Measurements from ENCODE around the gene DCLRE1B. TPM values are rescaled to one million over a fixed set of nuclear protein-coding genes. Genes with fewer than 3 reads are reported as not detected.

The DCLRE1B gene
- total and polyA plus RNA-seq, 5 donors from 2014 or later, result 2.2 to 7.0 (median 5.7) TPM

- Mint-ChIP-seq H3K27me3 (peaks cover 13% of the 10 kb centered on the region), H3K9me3 (peaks cover 0 to 1% (median 0%) of the 10 kb centered on the region in 7 donors), H3K27ac (peak overlapping the region in 1 of 3 donors; percentile 52), H3K36me3 (peaks cover 14% of the 10 kb centered on the region), H3K4me3 (peak overlapping the region in 1 of 4 donors; percentile 47), H3K4me1 (peaks cover 0 to 7% (median 3%) of the 10 kb centered on the region in 4 donors)
- H3K9me3 ChIP-seq (ENCODE audit: control insufficient read depth in 2 of 2, low read length in 2 of 2), result no peaks in the 10 kb centered on the region
- H3K27ac ChIP-seq (ENCODE audit: insufficient read depth, low read length, poor library complexity, severe bottlenecking), result no peak overlapping the region
- H3K36me3 ChIP-seq (ENCODE audit: control insufficient read depth, insufficient read depth, low read length), result peaks cover 3% of the 10 kb centered on the region
- no peaks in the 10 kb centered on the region for H3K27me3 ChIP-seq (ENCODE audit: control insufficient read depth, insufficient read depth, low read length)
- H3K4me1 ChIP-seq (ENCODE audit: control insufficient read depth, insufficient read depth, low read length, poor library complexity, severe bottlenecking), result no peaks in the 10 kb centered on the region
- no peak overlapping the region for H3K4me3 ChIP-seq (ENCODE audit: low read depth, low read length)
- DNase-seq, result no peak
- ATAC-seq (ENCODE audit: low read depth in 2 of 2), result no peak
Measured at GRCh38 chr1:113917400-113918082, 12.4 kb downstream of the DCLRE1B start.

- peaks cover 14% of the 10 kb centered on the region for H3K36me3 Mint-ChIP-seq
- H3K4me3 Mint-ChIP-seq, result peak overlapping the region in 2 of 4 donors; percentile 47 to 63
- ATAC-seq (ENCODE audit: low read depth in 2 of 2) (no peak), DNase-seq (no peak)
- peaks cover 20% of the 10 kb centered on the region for H3K27me3 Mint-ChIP-seq
- peaks cover 0 to 7% (median 3%) of the 10 kb centered on the region in 4 donors for H3K4me1 Mint-ChIP-seq
- Histone ChIP-seq H3K4me1 (ENCODE audit: control insufficient read depth, insufficient read depth, low read length, poor library complexity, severe bottlenecking) (no peaks in the 10 kb centered on the region), H3K27me3 (ENCODE audit: control insufficient read depth, insufficient read depth, low read length) (no peaks in the 10 kb centered on the region), H3K36me3 (ENCODE audit: control insufficient read depth, insufficient read depth, low read length) (no peaks in the 10 kb centered on the region), H3K27ac (ENCODE audit: insufficient read depth, low read length, poor library complexity, severe bottlenecking) (no peak overlapping the region), H3K9me3 (ENCODE audit: control insufficient read depth in 2 of 2, low read length in 2 of 2) (no peaks in the 10 kb centered on the region), H3K4me3 (ENCODE audit: low read depth, low read length) (no peak overlapping the region)
- H3K9me3 Mint-ChIP-seq, result peaks cover 0 to 1% (median 0%) of the 10 kb centered on the region in 7 donors
- peak overlapping the region in 2 of 3 donors; percentile 52 to 76 for H3K27ac Mint-ChIP-seq
Measured at GRCh38 chr1:113918243-113918642, 13.1 kb downstream of the DCLRE1B start.

GRCh38 chr1:113922957-113923356, 17.8 kb downstream of the DCLRE1B start:
- Histone ChIP-seq H3K4me1 (ENCODE audit: control insufficient read depth, insufficient read depth, low read length, poor library complexity, severe bottlenecking) (no peaks in the 10 kb centered on the region), H3K36me3 (ENCODE audit: control insufficient read depth, insufficient read depth, low read length) (no peaks in the 10 kb centered on the region), H3K9me3 (ENCODE audit: control insufficient read depth in 2 of 2, low read length in 2 of 2) (no peaks in the 10 kb centered on the region), H3K27me3 (ENCODE audit: control insufficient read depth, insufficient read depth, low read length) (no peaks in the 10 kb centered on the region), H3K27ac (ENCODE audit: insufficient read depth, low read length, poor library complexity, severe bottlenecking) (no peak overlapping the region), H3K4me3 (ENCODE audit: low read depth, low read length) (no peak overlapping the region)
- H3K4me3 Mint-ChIP-seq, result no peak overlapping the region
- DNase-seq (no peak), ATAC-seq (ENCODE audit: low read depth in 2 of 2) (no peak)
- no peaks in the 10 kb centered on the region for H3K9me3 Mint-ChIP-seq
- peaks cover 21% of the 10 kb centered on the region for H3K27me3 Mint-ChIP-seq
- H3K4me1 Mint-ChIP-seq, result peaks cover 4 to 9% (median 5%) of the 10 kb centered on the region in 4 donors
- H3K36me3 Mint-ChIP-seq, result peaks cover 4% of the 10 kb centered on the region
- no peak overlapping the region for H3K27ac Mint-ChIP-seq

- H3K36me3 ChIP-seq (ENCODE audit: control insufficient read depth, insufficient read depth, low read length), result no peaks in the 10 kb centered on the region
- Mint-ChIP-seq H3K4me1 (peaks cover 11 to 17% (median 14%) of the 10 kb centered on the region in 4 donors), H3K4me3 (peak overlapping the region in 1 of 4 donors; percentile 74), H3K36me3 (no peaks in the 10 kb centered on the region), H3K27ac (no peak overlapping the region), H3K27me3 (peaks cover 11% of the 10 kb centered on the region), H3K9me3 (no peaks in the 10 kb centered on the region)
- no peak overlapping the region for H3K4me3 ChIP-seq (ENCODE audit: low read depth, low read length)
- DNase-seq (no peak), ATAC-seq (ENCODE audit: low read depth in 2 of 2) (no peak)
- peaks cover 10% of the 10 kb centered on the region for H3K4me1 ChIP-seq (ENCODE audit: control insufficient read depth, insufficient read depth, low read length, poor library complexity, severe bottlenecking)
- H3K9me3 ChIP-seq (ENCODE audit: control insufficient read depth in 2 of 2, low read length in 2 of 2), result no peaks in the 10 kb centered on the region
- no peaks in the 10 kb centered on the region for H3K27me3 ChIP-seq (ENCODE audit: control insufficient read depth, insufficient read depth, low read length)
- H3K27ac ChIP-seq (ENCODE audit: insufficient read depth, low read length, poor library complexity, severe bottlenecking), result no peak overlapping the region
Measured at GRCh38 chr1:113924473-113924872, 19.3 kb downstream of the DCLRE1B start.

GRCh38 chr1:113928187-113928930, 23.2 kb downstream of the DCLRE1B start:
- H3K9me3 Mint-ChIP-seq, result no peaks in the 10 kb centered on the region
- ATAC-seq (ENCODE audit: low read depth in 2 of 2), result no peak
- Histone ChIP-seq H3K4me1 (ENCODE audit: control insufficient read depth, insufficient read depth, low read length, poor library complexity, severe bottlenecking) (peaks cover 41% of the 10 kb centered on the region), H3K4me3 (ENCODE audit: low read depth, low read length) (peak overlapping the region; percentile 96), H3K36me3 (ENCODE audit: control insufficient read depth, insufficient read depth, low read length) (no peaks in the 10 kb centered on the region), H3K27ac (ENCODE audit: insufficient read depth, low read length, poor library complexity, severe bottlenecking) (peak overlapping the region; percentile 98), H3K27me3 (ENCODE audit: control insufficient read depth, insufficient read depth, low read length) (no peaks in the 10 kb centered on the region), H3K9me3 (ENCODE audit: control insufficient read depth in 2 of 2, low read length in 2 of 2) (no peaks in the 10 kb centered on the region)
- peaks cover under 1% of the 10 kb centered on the region for H3K27me3 Mint-ChIP-seq
- DNase-seq, result no peak
- H3K36me3 Mint-ChIP-seq, result peaks cover 8% of the 10 kb centered on the region
- peak overlapping the region; percentile 99 to 100 (median 100) for H3K27ac Mint-ChIP-seq
- H3K4me3 Mint-ChIP-seq, result peak overlapping the region; percentile 96 to 99 (median 99)
- H3K4me1 Mint-ChIP-seq, result peaks cover 33 to 48% (median 42%) of the 10 kb centered on the region in 4 donors

- peak within 1 kb of the TSS; percentile 99 to 100 (median 100) for H3K27ac Mint-ChIP-seq
Measured at GRCh38 chr1:113928941-113929749, 24.0 kb downstream of the DCLRE1B start, which contains the start of gene HIPK1. Gene HIPK1, plus strand, starts transcription at chr1:113929324.

More at GRCh38 chr1:113928941-113929749, 24.0 kb downstream of the DCLRE1B start, which contains the start of gene HIPK1:
- H3K9me3 Mint-ChIP-seq, result no peaks in the 10 kb centered on the region
- H3K27me3 Mint-ChIP-seq, result no peaks in the 10 kb centered on the region
- Histone ChIP-seq H3K4me1 (ENCODE audit: control insufficient read depth, insufficient read depth, low read length, poor library complexity, severe bottlenecking) (peaks cover 48% of the 10 kb centered on the region), H3K9me3 (ENCODE audit: control insufficient read depth in 2 of 2, low read length in 2 of 2) (no peaks in the 10 kb centered on the region), H3K4me3 (ENCODE audit: low read depth, low read length) (peak within 1 kb of the TSS; percentile 96), H3K27me3 (ENCODE audit: control insufficient read depth, insufficient read depth, low read length) (no peaks in the 10 kb centered on the region), H3K36me3 (ENCODE audit: control insufficient read depth, insufficient read depth, low read length) (no peaks in the 10 kb centered on the region), H3K27ac (ENCODE audit: insufficient read depth, low read length, poor library complexity, severe bottlenecking) (peak within 1 kb of the TSS; percentile 98)
- peaks cover 39 to 56% (median 49%) of the 10 kb centered on the region in 4 donors for H3K4me1 Mint-ChIP-seq
- peak within 1 kb of the TSS; percentile 98 to 99 (median 99) for H3K4me3 Mint-ChIP-seq
- H3K36me3 Mint-ChIP-seq, result peaks cover 15% of the 10 kb centered on the region
- ATAC-seq (ENCODE audit: low read depth in 2 of 2) (peak; percentile 80 to 84), DNase-seq (peak; percentile 88 to 94 (median 93))
